Measurements from ENCODE around the gene SKIL.

The SKIL gene

GRCh38 chr3:170432416-170432815, 74.9 kb downstream of the SKIL start:
- no peaks in the 10 kb centered on the region for H3K9me3 ChIP-seq (replicated peaks; ENCODE audit: insufficient read depth, low read length)
- H3K79me2 ChIP-seq (ENCODE audit: low read length): no peaks in the 10 kb centered on the region
- H3K4me2 ChIP-seq (ENCODE audit: low read depth, low read length): no peak overlapping the region
- no peaks in the 10 kb centered on the region for H3K9me2 ChIP-seq (replicated peaks; ENCODE audit: insufficient read depth, low read length)
- H3F3A ChIP-seq (ENCODE audit: insufficient read depth, low read length): no peaks in the 10 kb centered on the region
- no peak overlapping the region for H2AFZ ChIP-seq (ENCODE audit: low read length)
- no peaks in the 10 kb centered on the region for H3K36me3 ChIP-seq (replicated peaks; ENCODE audit: insufficient read depth, low read length)
- H3K27ac ChIP-seq (ENCODE audit: low read length): no peak overlapping the region
- no peak for TF ChIP-seq EZH2 (optimal IDR thresholded peaks at IDR 0.05; ENCODE audit: low read depth, low read length)
- no peak for TF ChIP-seq CTCF (IDR thresholded peaks at IDR 0.05; ENCODE audit: low read length)
- no peak for TF ChIP-seq EZH2phosphoT487 (IDR thresholded peaks at IDR 0.05; ENCODE audit: low read length)
- H3K27me3 ChIP-seq (replicated peaks; ENCODE audit: insufficient read depth, low read length): peaks cover 10% of the 10 kb centered on the region; the same call in 1 of the 2 replicates
- no peaks in the 10 kb centered on the region for H4K20me1 ChIP-seq (ENCODE audit: insufficient read depth, low read length)
- DNase-seq: no peak
- no peak overlapping the region for H3K4me3 ChIP-seq (ENCODE audit: low read length)
- H3K4me1 ChIP-seq (ENCODE audit: low read length): peaks cover 16% of the 10 kb centered on the region
- H3K9ac ChIP-seq (ENCODE audit: low read length): no peak overlapping the region

GRCh38 chr3:170436697-170437096, 79.2 kb downstream of the SKIL start:
- TF ChIP-seq EZH2phosphoT487 (IDR thresholded peaks at IDR 0.05; ENCODE audit: low read length) (no peak), CTCF (IDR thresholded peaks at IDR 0.05; ENCODE audit: low read length) (no peak), EZH2 (optimal IDR thresholded peaks at IDR 0.05; ENCODE audit: low read depth, low read length) (no peak)
- H3K9ac ChIP-seq (ENCODE audit: low read length): no peak overlapping the region
- no peaks in the 10 kb centered on the region for H3K4me1 ChIP-seq (ENCODE audit: low read length)
- no peak overlapping the region for H3K4me2 ChIP-seq (ENCODE audit: low read depth, low read length)
- no peak overlapping the region for H2AFZ ChIP-seq (ENCODE audit: low read length)
- no peak overlapping the region for H3K27ac ChIP-seq (ENCODE audit: low read length)
- no peaks in the 10 kb centered on the region for H3K36me3 ChIP-seq (replicated peaks; ENCODE audit: insufficient read depth, low read length)
- no peak overlapping the region for H3K4me3 ChIP-seq (ENCODE audit: low read length)
- no peaks in the 10 kb centered on the region for H3K9me2 ChIP-seq (replicated peaks; ENCODE audit: insufficient read depth, low read length)
- H3K27me3 ChIP-seq (replicated peaks; ENCODE audit: insufficient read depth, low read length): no peaks in the 10 kb centered on the region
- no peaks in the 10 kb centered on the region for H4K20me1 ChIP-seq (ENCODE audit: insufficient read depth, low read length)
- no peaks in the 10 kb centered on the region for H3K79me2 ChIP-seq (ENCODE audit: low read length)
- DNase-seq: no peak
- H3K9me3 ChIP-seq (replicated peaks; ENCODE audit: insufficient read depth, low read length): no peaks in the 10 kb centered on the region
- H3F3A ChIP-seq (ENCODE audit: insufficient read depth, low read length): no peaks in the 10 kb centered on the region

GRCh38 chr3:170437176-170437575, 79.7 kb downstream of the SKIL start:
- no peak overlapping the region for H3K27ac ChIP-seq (ENCODE audit: low read length)
- no peaks in the 10 kb centered on the region for H3K79me2 ChIP-seq (ENCODE audit: low read length)
- no peaks in the 10 kb centered on the region for H3K4me1 ChIP-seq (ENCODE audit: low read length)
- H3K9ac ChIP-seq (ENCODE audit: low read length): no peak overlapping the region
- H3K4me2 ChIP-seq (ENCODE audit: low read depth, low read length): no peak overlapping the region
- H3K9me2 ChIP-seq (replicated peaks; ENCODE audit: insufficient read depth, low read length): no peaks in the 10 kb centered on the region
- no peaks in the 10 kb centered on the region for H4K20me1 ChIP-seq (ENCODE audit: insufficient read depth, low read length)
- no peak for TF ChIP-seq CTCF (IDR thresholded peaks at IDR 0.05; ENCODE audit: low read length)
- TF ChIP-seq EZH2phosphoT487 (IDR thresholded peaks at IDR 0.05; ENCODE audit: low read length): no peak
- TF ChIP-seq EZH2 (optimal IDR thresholded peaks at IDR 0.05; ENCODE audit: low read depth, low read length): no peak
- H3F3A ChIP-seq (ENCODE audit: insufficient read depth, low read length): no peaks in the 10 kb centered on the region
- no peak overlapping the region for H3K4me3 ChIP-seq (ENCODE audit: low read length)
- H3K36me3 ChIP-seq (replicated peaks; ENCODE audit: insufficient read depth, low read length): no peaks in the 10 kb centered on the region
- no peaks in the 10 kb centered on the region for H3K9me3 ChIP-seq (replicated peaks; ENCODE audit: insufficient read depth, low read length)
- no peaks in the 10 kb centered on the region for H3K27me3 ChIP-seq (replicated peaks; ENCODE audit: insufficient read depth, low read length)
- no peak overlapping the region for H2AFZ ChIP-seq (ENCODE audit: low read length)
- no peak for DNase-seq

Measured in MM.1S (cell line).